Smooth muscle cell (in vitro differentiated cells): Measurements from ENCODE around the gene SLC7A6. TPM values are rescaled to one million over a fixed set of nuclear protein-coding genes. Genes with fewer than 3 reads are reported as not detected.
A peak's percentile ranks its signal among the peaks of the same experiment; 100 is the strongest.

ENCODE experiments used
- DNase-seq: peaks from one replicate; lab custom pipeline; 2025; ENCODE audit not compliant: unreplicated experiment; lab: John Stamatoyannopoulos, UW
- H2AFZ ChIP-seq: fragments of 200-600 bp; sonication (generic); 2 replicates; pipeline ENCODE4 v1.6.0; 2016; ENCODE audit warnings: antibody characterized with exemption, low read depth, mild to moderate bottlenecking
- H3F3A ChIP-seq: fragments of 200-600 bp; sonication (generic); 2 replicates; pipeline ENCODE4 v1.6.0; 2017; ENCODE audit warnings: antibody characterized with exemption, low read depth
- H3K27ac ChIP-seq: fragments of 200-600 bp; sonication (generic); 2 replicates; pipeline ENCODE4 v1.5.1; 2016; ENCODE audit warnings: low read depth, mild to moderate bottlenecking
- H3K27me3 ChIP-seq: fragments of 200-600 bp; sonication (generic); 2 replicates; pipeline ENCODE4 v1.6.1; 2016; ENCODE audit warnings: low read depth, mild to moderate bottlenecking
- H3K36me3 ChIP-seq: fragments of 200-600 bp; sonication (generic); 2 replicates; pipeline ENCODE4 v1.5.1; 2016; ENCODE audit warnings: low read depth
- H3K4me1 ChIP-seq: fragments of 200-600 bp; sonication (generic); 2 replicates; pipeline ENCODE4 v1.5.1; 2016; ENCODE audit warnings: low read depth
- H3K4me2 ChIP-seq: fragments of 200-600 bp; sonication (generic); 2 replicates; pipeline ENCODE4 v1.6.0; 2016; ENCODE audit warnings: mild to moderate bottlenecking
- H3K4me3 ChIP-seq: fragments of 200-600 bp; sonication (generic); 2 replicates; pipeline ENCODE4 v1.5.1; 2016; ENCODE audit warnings: mild to moderate bottlenecking
- H3K79me2 ChIP-seq: fragments of 200-600 bp; sonication (generic); 2 replicates; pipeline ENCODE4 v1.6.0; 2016; ENCODE audit warnings: low read depth, mild to moderate bottlenecking
- H3K9ac ChIP-seq: fragments of 200-600 bp; sonication (generic); 2 replicates; pipeline ENCODE4 v1.6.0; 2016; ENCODE audit warnings: low read depth
- H3K9me3 ChIP-seq: fragments of 200-600 bp; sonication (generic); replicated peaks from 2 replicates; pipeline ENCODE4 v1.5.1; 2016; ENCODE audit warnings: low read depth
- H4K20me1 ChIP-seq: fragments of 200-600 bp; sonication (generic); 2 replicates; pipeline ENCODE4 v1.6.0; 2016; ENCODE audit warnings: low read depth
- CTCF ChIP-seq: fragments of 200-600 bp; sonication (generic); IDR thresholded peaks from 2 replicates; pipeline ENCODE4 v1.5.1; 2017; ENCODE audit warnings: borderline replicate concordance, mild to moderate bottlenecking, antibody characterized with exemption; ENCODE audit not compliant: insufficient read depth, poor library complexity, severe bottlenecking
- WGBS: methylation state at CpG from one replicate; pipeline ENCODE4 v1.1.7; 2016; ENCODE audit warnings: low lambda C conversion rate; 5-methylcytosine and 5-hydroxymethylcytosine counted together
- polyA plus RNA-seq: library from polyadenylated mRNA; unstranded; fragments of >200 nt; fragmentation: Nextera tagmentation; extraction: Ambion mirVana; gene quantifications from 2 replicates; pipeline ENCODE4 v1.2.1, GENCODE V29; 2016
- total RNA-seq: library from RNA; depleted of rRNA; stranded (reverse); fragments of >200 nt; gene quantifications from 2 replicates; pipeline ENCODE4 v1.2.3, GENCODE V29; 2014

Gene SLC7A6
- total and polyA plus RNA-seq, 2 experiments from 2014 or later = 11.4 to 16.5 TPM

- Histone ChIP-seq H3K27me3 (peaks cover 17% of the 10 kb centered on the region), H3K4me3 (peak overlapping the region; percentile 60), H3K36me3 (no peaks in the 10 kb centered on the region), H3K9ac (no peak overlapping the region), H2AFZ (no peak overlapping the region), H3K9me3 (no peaks in the 10 kb centered on the region), H3K79me2 (no peaks in the 10 kb centered on the region), H3K27ac (peak overlapping the region; percentile 56), H3F3A (peaks cover 16% of the 10 kb centered on the region), H3K4me1 (peaks cover 21% of the 10 kb centered on the region), H3K4me2 (peak overlapping the region; percentile 92), H4K20me1 (peaks cover 14% of the 10 kb centered on the region)
- no peak for DNase-seq
- 83% methylated on average over 8 of the region's 8 CpGs for WGBS
- no peak for TF ChIP-seq CTCF
Measured at GRCh38 chr16:68233835-68234187, 30.5 kb upstream of the SLC7A6 start.

- peaks cover 21% of the 10 kb centered on the region for H3K4me1 ChIP-seq
- peaks cover 16% of the 10 kb centered on the region for H3F3A ChIP-seq
- WGBS = 35% methylated on average over 13 of the region's 13 CpGs
- H3K9ac ChIP-seq = no peak overlapping the region
- H2AFZ ChIP-seq = no peak overlapping the region
- H3K27me3 ChIP-seq = peaks cover 17% of the 10 kb centered on the region
- H3K79me2 ChIP-seq = no peaks in the 10 kb centered on the region
- H3K36me3 ChIP-seq = no peaks in the 10 kb centered on the region
- H3K4me3 ChIP-seq = peak overlapping the region; percentile 60
- TF ChIP-seq CTCF = no peak
- H3K9me3 ChIP-seq = no peaks in the 10 kb centered on the region
- no peak for DNase-seq
- peaks cover 14% of the 10 kb centered on the region for H4K20me1 ChIP-seq
- H3K27ac ChIP-seq = peak overlapping the region; percentile 56
- H3K4me2 ChIP-seq = peak overlapping the region; percentile 92
Measured at GRCh38 chr16:68234188-68235107, 29.9 kb upstream of the SLC7A6 start.

- H4K20me1 ChIP-seq = peaks cover 7% of the 10 kb centered on the region
- peaks cover 21% of the 10 kb centered on the region for H3K4me1 ChIP-seq
- no peak overlapping the region for H2AFZ ChIP-seq
- 4% methylated on average over 72 of the region's 73 CpGs for WGBS
- peak; percentile 10 for TF ChIP-seq CTCF
- H3K79me2 ChIP-seq = no peaks in the 10 kb centered on the region
- peaks cover 16% of the 10 kb centered on the region for H3F3A ChIP-seq
- H3K4me2 ChIP-seq = peak overlapping the region; percentile 92
- peak overlapping the region; percentile 56 for H3K27ac ChIP-seq
- H3K36me3 ChIP-seq = no peaks in the 10 kb centered on the region
- no peaks in the 10 kb centered on the region for H3K9me3 ChIP-seq
- H3K9ac ChIP-seq = peak overlapping the region; percentile 28
- H3K4me3 ChIP-seq = peak overlapping the region; percentile 60
- peaks cover 17% of the 10 kb centered on the region for H3K27me3 ChIP-seq
- DNase-seq = no peak
Measured at GRCh38 chr16:68235108-68235886, 29.0 kb upstream of the SLC7A6 start.
